Measurements from ENCODE around the gene MYZAP.

DNA sequence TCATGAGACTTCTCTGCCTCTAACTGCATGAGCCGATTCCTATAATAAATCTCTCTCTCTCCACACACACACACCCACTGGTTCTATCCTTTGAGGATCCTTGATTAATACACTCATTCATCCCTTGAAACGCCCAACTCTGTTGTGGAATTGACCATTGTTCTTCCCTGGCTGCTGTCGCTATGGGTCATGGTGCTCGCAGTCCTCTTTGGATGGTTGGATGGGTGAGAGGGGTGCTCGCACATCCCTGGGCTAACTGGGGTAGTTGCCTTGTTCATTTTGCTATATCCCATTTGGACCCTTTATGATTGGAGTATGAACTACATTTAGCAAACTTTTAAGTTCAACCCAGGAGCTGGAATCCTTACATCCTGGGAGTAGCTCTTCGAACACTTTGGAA lies 33.9 kb upstream of the MYZAP start:
- TF ChIP-seq CTCF (IDR thresholded peaks at IDR 0.05; ENCODE audit: borderline replicate concordance, extremely low read depth, low read length, poor library complexity, severe bottlenecking): no peak
- TF ChIP-seq EZH2 (IDR thresholded peaks at IDR 0.05; ENCODE audit: borderline replicate concordance, low read depth, low read length, severe bottlenecking): no peak
